GM10248 (cell line): ENCODE data around the gene ZDHHC1.

Experiments
- CTCF ChIA-PET: fragments of 300-600 bp; sonication (Branson Sonifier 250); formaldehyde crosslinking; extraction: SDS; loops from one replicate; lab custom pipeline; 2021; ENCODE audit warnings: antibody characterized with exemption; lab: Yijun Ruan, JAX
- POLR2A ChIA-PET: fragments of 350-650 bp; sonication (Branson Sonifier 250); formaldehyde crosslinking; extraction: SDS; loops from one replicate; lab custom pipeline; 2020; ENCODE audit warnings: antibody characterized with exemption; lab: Yijun Ruan, JAX
- DNase-seq: peaks from one replicate; pipeline ENCODE4 v3.0.0; 2012; ENCODE audit errors: extremely low spot score
- TF ChIP-seq, protein P1 (sequence below): IDR thresholded peaks from 2 replicates; pipeline ENCODE4 v1.5.1; 2012; ENCODE audit warnings: mild to moderate bottlenecking, low read depth; ENCODE audit errors: extremely low read depth, missing control alignments, control extremely low read depth

ZDHHC1 gene

GRCh38 chr16:67425061-67425460 lies 8.8 kb upstream of the ZDHHC1 start:
- TF ChIP-seq, protein P1, sequence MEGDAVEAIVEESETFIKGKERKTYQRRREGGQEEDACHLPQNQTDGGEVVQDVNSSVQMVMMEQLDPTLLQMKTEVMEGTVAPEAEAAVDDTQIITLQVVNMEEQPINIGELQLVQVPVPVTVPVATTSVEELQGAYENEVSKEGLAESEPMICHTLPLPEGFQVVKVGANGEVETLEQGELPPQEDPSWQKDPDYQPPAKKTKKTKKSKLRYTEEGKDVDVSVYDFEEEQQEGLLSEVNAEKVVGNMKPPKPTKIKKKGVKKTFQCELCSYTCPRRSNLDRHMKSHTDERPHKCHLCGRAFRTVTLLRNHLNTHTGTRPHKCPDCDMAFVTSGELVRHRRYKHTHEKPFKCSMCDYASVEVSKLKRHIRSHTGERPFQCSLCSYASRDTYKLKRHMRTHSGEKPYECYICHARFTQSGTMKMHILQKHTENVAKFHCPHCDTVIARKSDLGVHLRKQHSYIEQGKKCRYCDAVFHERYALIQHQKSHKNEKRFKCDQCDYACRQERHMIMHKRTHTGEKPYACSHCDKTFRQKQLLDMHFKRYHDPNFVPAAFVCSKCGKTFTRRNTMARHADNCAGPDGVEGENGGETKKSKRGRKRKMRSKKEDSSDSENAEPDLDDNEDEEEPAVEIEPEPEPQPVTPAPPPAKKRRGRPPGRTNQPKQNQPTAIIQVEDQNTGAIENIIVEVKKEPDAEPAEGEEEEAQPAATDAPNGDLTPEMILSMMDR, result no peak
- ChIA-PET POLR2A (no interaction called here), CTCF (interaction anchor here (0.9 to 5.9 kb wide), 6 partner anchors 8 to 220 kb away, joined by 3 to 118 read pairs (median 6); partner anchors contain the start of genes CARMIL2 and ZDHHC1)
- no peak for DNase-seq

DNA sequence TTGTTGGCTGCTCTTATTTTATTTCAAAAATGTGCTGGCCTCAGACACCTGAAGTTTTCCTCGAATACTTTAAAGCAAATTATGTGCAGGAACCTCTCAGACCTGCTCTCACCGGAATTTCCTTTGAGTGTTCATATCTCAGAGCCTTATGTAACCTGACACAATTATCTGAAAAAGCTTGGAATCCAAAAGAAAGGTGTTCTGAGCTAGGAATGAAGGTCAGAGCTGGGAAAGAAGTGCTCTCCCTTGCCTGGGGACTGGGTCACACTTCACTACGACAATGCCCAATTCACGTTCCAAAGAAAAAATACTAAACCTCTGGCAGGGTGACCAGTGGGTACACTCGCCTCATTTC lies 8.0 kb upstream of the ZDHHC1 start:
- TF ChIP-seq, protein P1, result no peak
- ChIA-PET CTCF (interaction anchor here (0.9 to 5.9 kb wide), 6 partner anchors 19 to 40 kb away, joined by 3 to 118 read pairs (median 5); no protein-coding TSS in a partner anchor), POLR2A (no interaction called here)
- DNase-seq, result no peak

- ChIA-PET CTCF (interaction anchor here (0.7 to 5.9 kb wide), 6 partner anchors 10 to 41 kb away, joined by 3 to 118 read pairs (median 5); no protein-coding TSS in a partner anchor), POLR2A (no interaction called here)
- TF ChIP-seq, protein P1, result no peak
- no peak for DNase-seq
Observed at GRCh38 chr16:67423611-67424260, 7.5 kb upstream of the ZDHHC1 start.

- ChIA-PET POLR2A (no interaction called here), CTCF (interaction anchor here (0.7 to 2.3 kb wide), 4 partner anchors 11 to 25 kb away, joined by 3 to 7 read pairs (median 4); no protein-coding TSS in a partner anchor)
- DNase-seq, result no peak
- TF ChIP-seq, protein P1, result no peak
Observed at GRCh38 chr16:67423015-67423414, 6.7 kb upstream of the ZDHHC1 start.

DNA sequence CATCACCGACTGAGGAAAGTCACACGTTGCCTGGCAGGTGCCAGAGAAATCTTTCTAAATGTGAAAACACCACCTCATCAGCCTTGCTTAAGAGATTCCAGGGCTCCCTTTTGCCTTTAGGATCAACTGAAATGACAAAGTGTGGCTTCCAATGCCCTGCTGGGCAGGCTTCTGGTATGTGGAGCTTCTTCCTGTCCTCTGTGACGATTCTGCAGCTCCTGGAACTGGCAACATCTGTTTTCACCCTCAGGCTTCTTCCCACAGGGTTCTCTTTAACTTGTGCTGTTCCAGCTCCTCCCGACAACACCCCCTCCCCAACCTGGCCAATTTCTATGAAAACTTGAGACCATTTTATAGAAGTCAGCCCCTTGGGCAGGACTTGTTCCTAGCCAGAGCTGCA lies 4.8 kb upstream of the ZDHHC1 start:
- ChIA-PET POLR2A (interaction anchor here (0.8 kb wide), 1 partner anchor 10 kb away, joined by 3 read pairs; the partner anchor contains the start of gene HSD11B2), CTCF (interaction anchor here (0.9 to 2.3 kb wide), 5 partner anchors 9 to 100 kb away, joined by 3 to 7 read pairs (median 4); no protein-coding TSS in a partner anchor)
- DNase-seq, result no peak

DNA sequence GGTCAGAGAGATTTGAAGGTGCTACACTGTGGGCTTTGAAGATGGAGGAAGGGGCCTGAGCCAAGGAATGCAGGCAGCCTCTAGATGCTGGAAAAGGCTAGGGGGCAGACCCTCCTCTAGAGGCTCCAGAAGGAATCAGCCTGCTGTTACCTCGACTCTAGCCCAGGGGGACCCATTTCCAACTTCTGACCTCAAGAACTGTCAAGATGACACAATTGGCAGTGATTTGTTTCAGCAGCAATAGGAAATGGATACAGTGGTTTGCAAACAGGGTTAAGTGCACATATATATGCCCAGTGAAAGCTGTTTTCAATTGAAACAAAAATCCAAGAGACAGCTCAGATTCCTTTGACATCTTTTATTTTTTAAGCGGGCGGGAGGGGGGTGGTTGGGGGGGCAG lies 3.7 kb upstream of the ZDHHC1 start:
- CTCF ChIA-PET, result interaction anchor here (1.1 kb wide), 1 partner anchor 46 kb away, joined by 5 read pairs; no protein-coding TSS in a partner anchor
- TF ChIP-seq, protein P1, result no peak
- POLR2A ChIA-PET, result no interaction called here
- DNase-seq, result no peak

More for the DNA sequence above, 4.8 kb upstream of the ZDHHC1 start:
- TF ChIP-seq, protein P1, result no peak
